ENCODE results near the gene RNF148.
"Not testable (repeated sequence)": the region's sequence is repeated elsewhere in the genome, so short reads cannot be mapped to it uniquely, and the experiment has no call there.

The RNF148 gene

GRCh38 chr7:122679269-122679709, 23.4 kb downstream of the RNF148 start:
- not testable (repeated sequence) for H3K14ac ChIP-seq (ENCODE audit: low read length); H4K91ac ChIP-seq (ENCODE audit: low read depth, low read length); H3K18ac ChIP-seq (ENCODE audit: low read length); H3K4ac ChIP-seq (ENCODE audit: low read depth, low read length); H2BK5ac ChIP-seq (ENCODE audit: low read depth, low read length, poor library complexity); H3K27me3 ChIP-seq (ENCODE audit: insufficient read depth, low read length); H3K4me2 ChIP-seq (ENCODE audit: low read length); H3K9ac ChIP-seq (ENCODE audit: low read length); H3K79me2 ChIP-seq (ENCODE audit: control insufficient read depth, insufficient read depth, low read length, poor library complexity); H4K8ac ChIP-seq (ENCODE audit: low read depth, low read length); H2AK5ac ChIP-seq (ENCODE audit: low read length); H3K36me3 ChIP-seq (ENCODE audit: control insufficient read depth in 1 of 2, insufficient read depth in 2 of 2, low read length in 2 of 2); H3K79me1 ChIP-seq (ENCODE audit: low read length); H3K23ac ChIP-seq (ENCODE audit: low read length); H3K9me3 ChIP-seq (ENCODE audit: insufficient read depth, low read depth, low read length); H3K4me1 ChIP-seq (ENCODE audit: control insufficient read depth in 1 of 2, insufficient read depth in 2 of 2, low read length in 2 of 2); H2AFZ ChIP-seq (ENCODE audit: insufficient read depth, low read length, poor library complexity); H4K12ac ChIP-seq (ENCODE audit: low read depth, low read length); H2BK12ac ChIP-seq (ENCODE audit: low read length); H3K4me3 ChIP-seq (ENCODE audit: low read depth, low read length)
- WGBS (ENCODE audit: extremely low coverage, insufficient coverage, insufficient read length), result no CpG with 5 or more reads among the region's 9 CpGs
- peak; percentile 72 to 84 for DNase-seq
- Histone ChIP-seq H2BK120ac (ENCODE audit: insufficient read depth, low read length, poor library complexity) (peak overlapping the region; percentile 40), H3K27ac (ENCODE audit: low read depth, low read length) (peak overlapping the region; percentile 61)

- Histone ChIP-seq H3K4ac (ENCODE audit: low read depth, low read length) (no peak overlapping the region), H3K4me2 (ENCODE audit: low read length) (no peak overlapping the region), H3K9ac (ENCODE audit: low read length) (no peak overlapping the region), H3K4me1 (ENCODE audit: control insufficient read depth in 1 of 2, insufficient read depth in 2 of 2, low read length in 2 of 2) (peaks cover 0 to 8% of the 10 kb centered on the region in 2 experiments), H3K27me3 (ENCODE audit: insufficient read depth, low read length) (no peaks in the 10 kb centered on the region), H3K79me1 (ENCODE audit: low read length) (no peaks in the 10 kb centered on the region), H3K23ac (ENCODE audit: low read length) (no peak overlapping the region), H3K14ac (ENCODE audit: low read length) (no peak overlapping the region), H4K8ac (ENCODE audit: low read depth, low read length) (no peak overlapping the region), H2AK5ac (ENCODE audit: low read length) (no peak overlapping the region), H4K12ac (ENCODE audit: low read depth, low read length) (no peak overlapping the region), H3K79me2 (ENCODE audit: control insufficient read depth, insufficient read depth, low read length, poor library complexity) (no peaks in the 10 kb centered on the region), H2BK5ac (ENCODE audit: low read depth, low read length, poor library complexity) (no peak overlapping the region), H3K4me3 (ENCODE audit: low read depth, low read length) (no peak overlapping the region), H3K36me3 (ENCODE audit: control insufficient read depth in 1 of 2, insufficient read depth in 2 of 2, low read length in 2 of 2) (no peaks in the 10 kb centered on the region), H3K9me3 (ENCODE audit: insufficient read depth, low read depth, low read length) (peaks cover 3% of the 10 kb centered on the region), H2BK12ac (ENCODE audit: low read length) (peak overlapping the region; percentile 34), H3K18ac (ENCODE audit: low read length) (no peak overlapping the region), H3K27ac (ENCODE audit: low read depth, low read length) (no peak overlapping the region), H4K91ac (ENCODE audit: low read depth, low read length) (peak overlapping the region; percentile 39), H2BK120ac (ENCODE audit: insufficient read depth, low read length, poor library complexity) (no peak overlapping the region), H2AFZ (ENCODE audit: insufficient read depth, low read length, poor library complexity) (no peak overlapping the region)
- no CpG with 5 or more reads among the region's 1 CpG for WGBS (ENCODE audit: extremely low coverage, insufficient coverage, insufficient read length)
- DNase-seq, result no peak
Observed at GRCh38 chr7:122677149-122677548, 25.6 kb downstream of the RNF148 start.

- Histone ChIP-seq H4K91ac (ENCODE audit: low read depth, low read length) (no peak overlapping the region), H3K4me3 (ENCODE audit: low read depth, low read length) (no peak overlapping the region), H3K27me3 (ENCODE audit: insufficient read depth, low read length) (no peaks in the 10 kb centered on the region), H3K9me3 (ENCODE audit: insufficient read depth, low read depth, low read length) (peaks cover 3% of the 10 kb centered on the region), H4K8ac (ENCODE audit: low read depth, low read length) (no peak overlapping the region), H3K4me2 (ENCODE audit: low read length) (no peak overlapping the region), H3K9ac (ENCODE audit: low read length) (no peak overlapping the region), H3K18ac (ENCODE audit: low read length) (no peak overlapping the region), H3K23ac (ENCODE audit: low read length) (no peak overlapping the region), H3K4me1 (ENCODE audit: control insufficient read depth in 1 of 2, insufficient read depth in 2 of 2, low read length in 2 of 2) (peaks cover 0 to 8% of the 10 kb centered on the region in 2 experiments), H2BK5ac (ENCODE audit: low read depth, low read length, poor library complexity) (no peak overlapping the region), H3K79me1 (ENCODE audit: low read length) (no peaks in the 10 kb centered on the region), H3K79me2 (ENCODE audit: control insufficient read depth, insufficient read depth, low read length, poor library complexity) (no peaks in the 10 kb centered on the region), H2AK5ac (ENCODE audit: low read length) (no peak overlapping the region), H4K12ac (ENCODE audit: low read depth, low read length) (no peak overlapping the region), H3K4ac (ENCODE audit: low read depth, low read length) (no peak overlapping the region), H2BK120ac (ENCODE audit: insufficient read depth, low read length, poor library complexity) (no peak overlapping the region), H3K27ac (ENCODE audit: low read depth, low read length) (no peak overlapping the region), H2AFZ (ENCODE audit: insufficient read depth, low read length, poor library complexity) (no peak overlapping the region), H3K36me3 (ENCODE audit: control insufficient read depth in 1 of 2, insufficient read depth in 2 of 2, low read length in 2 of 2) (no peaks in the 10 kb centered on the region), H2BK12ac (ENCODE audit: low read length) (no peak overlapping the region), H3K14ac (ENCODE audit: low read length) (no peak overlapping the region)
- no peak for DNase-seq
- no CpG with 5 or more reads among the region's 2 CpGs for whole genome bisulfite sequencing (ENCODE audit: extremely low coverage, insufficient coverage, insufficient read length)
Observed at GRCh38 chr7:122676466-122676865, 26.3 kb downstream of the RNF148 start.

- Histone ChIP-seq H2AK5ac (ENCODE audit: low read length) (no peak overlapping the region), H2BK120ac (ENCODE audit: insufficient read depth, low read length, poor library complexity) (no peak overlapping the region), H2BK12ac (ENCODE audit: low read length) (no peak overlapping the region), H3K14ac (ENCODE audit: low read length) (no peak overlapping the region), H3K36me3 (ENCODE audit: control insufficient read depth in 1 of 2, insufficient read depth in 2 of 2, low read length in 2 of 2) (no peaks in the 10 kb centered on the region), H4K12ac (ENCODE audit: low read depth, low read length) (no peak overlapping the region), H3K23ac (ENCODE audit: low read length) (no peak overlapping the region), H3K27ac (ENCODE audit: low read depth, low read length) (no peak overlapping the region), H4K91ac (ENCODE audit: low read depth, low read length) (no peak overlapping the region), H3K27me3 (ENCODE audit: insufficient read depth, low read length) (no peaks in the 10 kb centered on the region), H3K4me2 (ENCODE audit: low read length) (no peak overlapping the region), H2BK5ac (ENCODE audit: low read depth, low read length, poor library complexity) (no peak overlapping the region), H3K4me3 (ENCODE audit: low read depth, low read length) (no peak overlapping the region), H3K18ac (ENCODE audit: low read length) (no peak overlapping the region), H3K4me1 (ENCODE audit: control insufficient read depth in 1 of 2, insufficient read depth in 2 of 2, low read length in 2 of 2) (peaks cover 0 to 8% of the 10 kb centered on the region in 2 experiments), H4K8ac (ENCODE audit: low read depth, low read length) (no peak overlapping the region), H3K79me2 (ENCODE audit: control insufficient read depth, insufficient read depth, low read length, poor library complexity) (no peaks in the 10 kb centered on the region), H2AFZ (ENCODE audit: insufficient read depth, low read length, poor library complexity) (no peak overlapping the region), H3K79me1 (ENCODE audit: low read length) (no peaks in the 10 kb centered on the region), H3K9ac (ENCODE audit: low read length) (no peak overlapping the region), H3K4ac (ENCODE audit: low read depth, low read length) (no peak overlapping the region), H3K9me3 (ENCODE audit: insufficient read depth, low read depth, low read length) (peaks cover 3% of the 10 kb centered on the region)
- DNase-seq, result peak in 1 of 2 donors; percentile 39
- no CpG with 5 or more reads among the region's 7 CpGs for WGBS (ENCODE audit: extremely low coverage, insufficient coverage, insufficient read length)
Observed at GRCh38 chr7:122675621-122676020, 27.1 kb downstream of the RNF148 start.

Data from trophoblast cell (in vitro differentiated cells and primary cell).